ENCODE results near the gene RYR1.
"Not testable (repeated sequence)": the region's sequence is repeated elsewhere in the genome, so short reads cannot be mapped to it uniquely, and the experiment has no call there.

RYR1 gene

DNA sequence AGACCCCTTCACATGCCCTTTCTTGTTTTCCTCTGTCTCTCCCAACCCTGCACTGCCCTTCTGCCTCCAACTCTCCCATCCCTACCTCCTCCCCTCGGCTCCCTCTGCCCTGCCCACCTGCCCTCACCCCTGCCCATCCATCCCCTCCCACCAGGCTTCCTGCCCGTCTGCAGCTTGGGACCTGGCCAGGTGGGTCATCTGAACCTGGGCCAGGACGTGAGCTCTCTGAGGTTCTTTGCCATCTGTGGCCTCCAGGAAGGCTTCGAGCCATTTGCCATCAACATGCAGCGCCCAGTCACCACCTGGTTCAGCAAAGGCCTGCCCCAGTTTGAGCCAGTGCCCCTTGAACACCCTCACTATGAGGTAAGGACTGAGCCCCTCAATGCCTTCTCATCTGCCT, 35.7 kb downstream of the RYR1 start:
- no peak for DNase-seq (ENCODE audit: low read depth)
- H3K4me3 ChIP-seq (ENCODE audit: low read depth, low read length): no peak overlapping the region
- TF ChIP-seq, protein P1, sequence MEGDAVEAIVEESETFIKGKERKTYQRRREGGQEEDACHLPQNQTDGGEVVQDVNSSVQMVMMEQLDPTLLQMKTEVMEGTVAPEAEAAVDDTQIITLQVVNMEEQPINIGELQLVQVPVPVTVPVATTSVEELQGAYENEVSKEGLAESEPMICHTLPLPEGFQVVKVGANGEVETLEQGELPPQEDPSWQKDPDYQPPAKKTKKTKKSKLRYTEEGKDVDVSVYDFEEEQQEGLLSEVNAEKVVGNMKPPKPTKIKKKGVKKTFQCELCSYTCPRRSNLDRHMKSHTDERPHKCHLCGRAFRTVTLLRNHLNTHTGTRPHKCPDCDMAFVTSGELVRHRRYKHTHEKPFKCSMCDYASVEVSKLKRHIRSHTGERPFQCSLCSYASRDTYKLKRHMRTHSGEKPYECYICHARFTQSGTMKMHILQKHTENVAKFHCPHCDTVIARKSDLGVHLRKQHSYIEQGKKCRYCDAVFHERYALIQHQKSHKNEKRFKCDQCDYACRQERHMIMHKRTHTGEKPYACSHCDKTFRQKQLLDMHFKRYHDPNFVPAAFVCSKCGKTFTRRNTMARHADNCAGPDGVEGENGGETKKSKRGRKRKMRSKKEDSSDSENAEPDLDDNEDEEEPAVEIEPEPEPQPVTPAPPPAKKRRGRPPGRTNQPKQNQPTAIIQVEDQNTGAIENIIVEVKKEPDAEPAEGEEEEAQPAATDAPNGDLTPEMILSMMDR (IDR thresholded peaks at IDR 0.05; ENCODE audit: low read depth, low read length, missing control alignments): no peak

DNA sequence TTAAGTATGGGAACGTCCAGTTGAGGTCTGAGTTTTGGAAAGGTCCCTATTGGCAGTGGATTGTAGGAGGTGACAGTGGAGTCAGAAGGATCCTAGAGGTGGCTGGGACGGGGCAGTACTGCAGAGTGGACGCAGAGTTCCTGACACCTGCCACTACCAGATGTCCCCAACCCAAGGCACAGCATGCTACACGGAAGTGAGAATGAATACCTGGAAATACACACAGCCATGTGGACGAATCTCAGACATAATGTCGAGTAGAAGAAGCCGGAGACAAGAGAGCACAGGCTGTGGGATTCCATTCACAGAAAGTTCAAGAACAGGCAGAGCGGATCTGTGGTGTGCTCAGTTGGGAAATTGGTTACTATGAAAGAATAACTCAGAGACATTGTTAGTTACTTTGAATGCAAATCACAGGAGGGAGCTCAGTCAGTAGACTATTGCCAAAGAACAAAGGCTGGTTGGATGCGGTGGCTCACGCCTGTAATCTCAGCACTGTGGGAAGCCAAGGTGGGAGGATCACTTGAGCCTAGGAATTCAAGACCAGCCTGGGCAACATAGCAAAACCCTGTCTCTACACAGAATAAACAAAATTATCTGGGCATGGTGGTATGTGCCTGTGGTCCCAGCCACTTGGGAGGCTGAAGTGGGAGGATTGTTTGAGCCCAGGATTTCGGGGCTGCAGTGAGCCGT, 37.4 kb downstream of the RYR1 start:
- TF ChIP-seq, protein P1 (IDR thresholded peaks at IDR 0.05; ENCODE audit: low read depth, low read length, missing control alignments): no peak
- H3K4me3 ChIP-seq (ENCODE audit: low read depth, low read length): no peak overlapping the region

DNA sequence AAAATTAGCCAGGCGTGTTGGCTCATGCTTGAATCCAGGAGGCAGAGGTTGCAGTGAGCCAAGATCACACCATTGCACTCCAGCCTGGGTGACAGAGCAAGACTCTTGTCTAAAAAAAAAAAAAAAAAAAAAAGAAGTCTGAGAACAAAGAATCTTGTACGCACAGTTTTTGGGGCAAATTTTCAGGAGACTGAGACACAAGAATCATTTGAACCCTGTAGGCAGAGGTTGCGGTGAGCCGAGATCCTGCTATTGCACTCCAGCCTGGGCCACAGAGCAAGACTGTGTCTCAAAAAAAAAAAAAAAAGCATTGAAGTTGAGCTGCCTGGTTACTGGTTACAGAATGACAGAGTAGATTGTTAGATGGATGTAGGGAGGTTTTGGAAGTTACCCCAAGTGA, 39.2 kb downstream of the RYR1 start:
- H3K4me3 ChIP-seq (ENCODE audit: low read depth, low read length); DNase-seq (ENCODE audit: low read depth): not testable (repeated sequence)

More for the DNA sequence above, 37.4 kb downstream of the RYR1 start:
- no peak for DNase-seq (ENCODE audit: low read depth)

DNA sequence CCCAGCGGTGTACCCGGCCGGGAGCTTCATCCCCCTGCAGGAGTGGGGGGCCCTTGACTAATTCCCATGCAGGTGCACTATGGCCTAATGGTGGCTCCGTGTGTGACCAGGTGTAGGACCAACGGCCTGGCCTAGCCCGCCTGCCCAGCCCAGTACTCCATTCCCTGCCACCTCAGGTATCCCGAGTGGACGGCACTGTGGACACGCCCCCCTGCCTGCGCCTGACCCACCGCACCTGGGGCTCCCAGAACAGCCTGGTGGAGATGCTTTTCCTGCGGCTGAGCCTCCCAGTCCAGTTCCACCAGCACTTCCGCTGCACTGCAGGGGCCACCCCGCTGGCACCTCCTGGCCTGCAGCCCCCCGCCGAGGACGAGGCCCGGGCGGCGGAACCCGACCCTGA, 39.7 kb downstream of the RYR1 start:
- TF ChIP-seq, protein P1 (IDR thresholded peaks at IDR 0.05; ENCODE audit: low read depth, low read length, missing control alignments): no peak
- DNase-seq (ENCODE audit: low read depth): no peak
- H3K4me3 ChIP-seq (ENCODE audit: low read depth, low read length): no peak overlapping the region

DNA sequence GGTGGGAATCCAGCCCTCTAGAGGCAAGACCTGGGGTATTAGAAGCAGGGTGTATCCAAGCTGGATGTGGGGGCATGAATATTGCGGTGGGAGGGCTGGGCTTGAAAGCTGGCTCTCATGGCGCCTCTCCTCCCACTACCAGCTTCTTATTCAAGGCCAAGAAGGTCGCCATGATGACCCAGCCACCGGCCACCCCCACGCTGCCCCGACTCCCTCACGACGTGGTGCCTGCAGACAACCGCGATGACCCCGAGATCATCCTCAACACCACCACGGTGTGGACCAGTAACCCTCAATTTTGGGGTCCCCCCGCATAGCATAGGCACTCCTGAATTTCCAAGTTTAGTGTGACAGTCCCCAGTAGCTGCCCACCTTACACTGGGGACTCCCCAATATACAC, 41.7 kb downstream of the RYR1 start:
- TF ChIP-seq, protein P1 (IDR thresholded peaks at IDR 0.05; ENCODE audit: low read depth, low read length, missing control alignments): no peak

DNA sequence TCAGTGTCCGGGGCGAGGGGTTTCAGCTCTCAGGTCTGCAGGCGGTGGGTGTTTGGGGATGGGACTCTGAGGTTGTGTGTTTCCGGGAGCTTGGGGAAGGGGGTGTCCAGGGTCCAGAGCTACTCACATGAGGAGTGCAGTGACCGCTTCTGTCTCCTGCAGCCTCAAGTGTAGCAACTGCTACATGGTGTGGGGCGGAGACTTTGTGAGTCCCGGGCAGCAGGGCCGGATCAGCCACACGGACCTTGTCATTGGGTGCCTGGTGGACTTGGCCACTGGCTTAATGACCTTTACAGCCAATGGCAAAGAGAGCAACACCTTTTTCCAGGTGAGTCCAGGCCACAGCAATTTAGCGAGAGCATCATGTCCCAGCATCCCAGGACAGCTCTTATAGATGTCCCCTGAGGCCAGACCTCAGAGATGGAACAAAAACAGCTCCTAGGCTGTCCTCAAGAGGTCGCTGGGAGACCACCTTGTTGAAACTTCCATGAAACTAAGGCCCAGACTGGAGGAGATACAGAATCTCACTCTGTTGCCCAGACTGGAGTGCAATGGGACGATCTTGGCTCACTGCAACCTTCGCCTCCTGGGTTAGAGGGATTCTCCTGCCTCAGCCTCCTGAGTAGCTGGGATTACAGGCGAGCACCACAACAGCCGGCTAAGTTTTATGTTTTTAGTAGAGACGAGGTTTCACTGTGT, 44.9 kb downstream of the RYR1 start:
- DNase-seq (ENCODE audit: low read depth): no peak
- TF ChIP-seq, protein P1 (IDR thresholded peaks at IDR 0.05; ENCODE audit: low read depth, low read length, missing control alignments): peak; percentile 46
- no peak overlapping the region for H3K4me3 ChIP-seq (ENCODE audit: low read depth, low read length)

More for the DNA sequence above, 41.7 kb downstream of the RYR1 start:
- no peak for DNase-seq (ENCODE audit: low read depth)
- H3K4me3 ChIP-seq (ENCODE audit: low read depth, low read length): no peak overlapping the region

DNA sequence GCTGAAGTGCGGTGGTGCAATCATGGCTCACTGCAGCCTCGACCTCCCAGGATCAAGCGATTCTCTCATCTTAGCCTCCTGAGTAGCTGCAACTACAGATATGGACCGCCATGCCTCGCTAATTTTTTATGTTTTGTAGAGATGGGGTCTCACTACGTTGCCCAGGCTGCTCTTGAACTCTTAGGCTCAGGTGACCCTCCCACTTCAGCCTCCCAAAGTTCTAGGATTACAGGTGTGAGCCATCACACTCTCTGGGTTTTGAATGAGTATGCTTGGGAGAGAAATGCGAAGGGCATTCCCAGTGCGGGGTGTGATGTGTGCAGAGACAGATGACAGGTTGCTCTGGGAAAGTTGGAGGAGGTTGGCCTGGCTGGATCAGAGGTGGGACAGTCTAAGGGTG, 49.0 kb downstream of the RYR1 start:
- TF ChIP-seq, protein P1 (IDR thresholded peaks at IDR 0.05; ENCODE audit: low read depth, low read length, missing control alignments): no peak
- no peak for DNase-seq (ENCODE audit: low read depth)
- no peak overlapping the region for H3K4me3 ChIP-seq (ENCODE audit: low read depth, low read length)

All from GM12864 (cell line).